Prostate gland (tissue), 2 donors: ENCODE data around the gene LRPPRC. TPM values are rescaled to one million over a fixed set of nuclear protein-coding genes. Genes with fewer than 3 reads are reported as not detected.
"Not testable (repeated sequence)": the region's sequence is repeated elsewhere in the genome, so short reads cannot be mapped to it uniquely, and the experiment has no call there.

ENCODE experiments used
- DNase-seq: peaks from one replicate; pipeline ENCODE4 v3.0.0-alpha.2; 2019; ENCODE audit warnings: low spot score
- H3K27ac ChIP-seq, 2 donors: fragments of 200-600 bp; sonication (generic); 2 replicates each; pipeline ENCODE4 v1.5.1; 2017 to 2019
- H3K27me3 ChIP-seq: fragments of 200-600 bp; sonication (generic); replicated peaks from 2 replicates; pipeline ENCODE4 v1.5.1; 2019; ENCODE audit not compliant: insufficient read depth
- H3K36me3 ChIP-seq, 2 donors: fragments of 200-600 bp; sonication (generic); 1 replicate in 1 of 2; 2 replicates in 1 of 2; pipeline versions ENCODE4 v1.5.1 to v1.8.1; 2017 to 2019
- H3K4me1 ChIP-seq: fragments of 200-600 bp; sonication (generic); replicated peaks from 2 replicates; pipeline ENCODE4 v1.5.1; 2019
- H3K4me3 ChIP-seq, 2 donors: fragments of 200-600 bp; sonication (generic); 2 replicates each; pipeline ENCODE4 v1.5.1; 2017 to 2019
- H3K9me3 ChIP-seq: fragments of 200-600 bp; sonication (generic); 2 replicates; pipeline ENCODE4 v1.5.1; 2017
- CTCF ChIP-seq, 4 experiments: fragments of 200-600 bp in 2 of 4; fragments of 450-650 bp in 2 of 4; sonication (generic) in 2 of 4; IDR thresholded peaks; 1 replicate in 3 of 4; 2 replicates in 1 of 4; pipeline ENCODE4 v1.5.1; 2016 to 2019; ENCODE audit warnings: antibody characterized with exemption in 4 of 4, mild to moderate bottlenecking in 2 of 4, moderate library complexity in 2 of 4
- POLR2A ChIP-seq: fragments of 450-650 bp; IDR thresholded peaks from one replicate; pipeline ENCODE4 v1.6.1; 2016; ENCODE audit warnings: antibody characterized with exemption, mild to moderate bottlenecking
- POLR2AphosphoS5 ChIP-seq: sonication (generic); formaldehyde crosslinking; IDR thresholded peaks from one replicate; pipeline ENCODE4 v1.6.1; 2017; ENCODE audit warnings: antibody characterized with exemption
- WGBS: methylation state at CpG from one replicate; pipeline ENCODE4 v1.1.5; 2018; 5-methylcytosine and 5-hydroxymethylcytosine counted together
- intact Hi-C: fragments of 100-400 bp; cut with DNase I; formaldehyde crosslinking; loops from one replicate; pipeline ENCODE4 v1.14.2; 2022
- total RNA-seq, 2 donors: library from RNA; depleted of rRNA; stranded (reverse); fragments of >200 nt; gene quantifications; one replicate each; pipeline ENCODE4 v1.1.0, GENCODE V29; 2016

Gene LRPPRC
- total RNA-seq, 2 donors from 2014 or later = 49.3 to 82.3 TPM

- no peak overlapping the region for H3K4me3 ChIP-seq
- 84% methylated on average over 4 of the region's 4 CpGs for WGBS
- H3K36me3 ChIP-seq = no peaks in the 10 kb centered on the region
- no peak for DNase-seq
- no peaks in the 10 kb centered on the region for H3K4me1 ChIP-seq
- no peaks in the 10 kb centered on the region for H3K9me3 ChIP-seq
- no peak overlapping the region for H3K27ac ChIP-seq
- no peaks in the 10 kb centered on the region for H3K27me3 ChIP-seq
- intact Hi-C loops = no loop called here
- TF ChIP-seq POLR2A (no peak), POLR2AphosphoS5 (no peak), CTCF (IDR thresholded peaks at IDR 0.05) (no peak)
These were observed 19.4 kb upstream of the LRPPRC start for GRCh38 chr2:44015239-44015638.

GRCh38 chr2:44013205-44013604, 17.4 kb upstream of the LRPPRC start:
- H3K27ac ChIP-seq, H3K27me3 ChIP-seq, intact Hi-C loops, H3K9me3 ChIP-seq, H3K4me3 ChIP-seq, H3K36me3 ChIP-seq, DNase-seq, H3K4me1 ChIP-seq: not testable (repeated sequence)
- 95% methylated on average over 3 of the region's 3 CpGs for WGBS

- no peak for TF ChIP-seq POLR2A
- TF ChIP-seq POLR2AphosphoS5 = no peak
- TF ChIP-seq CTCF (IDR thresholded peaks at IDR 0.05) = no peak
- Histone ChIP-seq H3K4me1 (no peaks in the 10 kb centered on the region), H3K9me3 (no peaks in the 10 kb centered on the region), H3K4me3 (no peak overlapping the region), H3K27ac (no peak overlapping the region), H3K36me3 (no peaks in the 10 kb centered on the region), H3K27me3 (no peaks in the 10 kb centered on the region)
- no peak for DNase-seq
- intact Hi-C loops = no loop called here
- 62% methylated on average over 7 of the region's 7 CpGs for WGBS
These were observed 14.5 kb upstream of the LRPPRC start for GRCh38 chr2:44010266-44010665.

GRCh38 chr2:44009136-44009735, 13.4 kb upstream of the LRPPRC start:
- Histone ChIP-seq H3K27me3 (no peaks in the 10 kb centered on the region), H3K9me3 (no peaks in the 10 kb centered on the region), H3K4me3 (no peak overlapping the region), H3K27ac (no peak overlapping the region), H3K4me1 (no peaks in the 10 kb centered on the region), H3K36me3 (no peaks in the 10 kb centered on the region)
- intact Hi-C loops = no loop called here
- WGBS = 64% methylated on average over 3 of the region's 3 CpGs
- DNase-seq = no peak
- no peak for TF ChIP-seq POLR2AphosphoS5

GRCh38 chr2:44005846-44006245, 10.1 kb upstream of the LRPPRC start:
- intact Hi-C loops = no loop called here
- Histone ChIP-seq H3K9me3 (no peaks in the 10 kb centered on the region), H3K27me3 (no peaks in the 10 kb centered on the region), H3K4me1 (no peaks in the 10 kb centered on the region), H3K36me3 (no peaks in the 10 kb centered on the region), H3K27ac (no peak overlapping the region), H3K4me3 (no peak overlapping the region)
- 78% methylated on average over 3 of the region's 3 CpGs for WGBS
- no peak for TF ChIP-seq CTCF (IDR thresholded peaks at IDR 0.05)
- TF ChIP-seq POLR2A = no peak
- TF ChIP-seq POLR2AphosphoS5 = no peak
- no peak for DNase-seq
